ENCODE measurements around the gene SLC30A4. TPM values are rescaled to one million over a fixed set of nuclear protein-coding genes. Genes with fewer than 3 reads are reported as not detected.

The SLC30A4 gene
- total and polyA plus RNA-seq, 8 donors, result 5.1 to 7.6 (median 6.9) TPM

- TF ChIP-seq CTCF (IDR thresholded peaks at IDR 0.05), result no peak
- no peak overlapping the region for H3K4me3 ChIP-seq
- ATAC-seq (no peak), DNase-seq (no peak)
- no peak overlapping the region for H3K27ac ChIP-seq
- intact Hi-C loops (cut with DNase I), result no loop called here
- H3K27me3 ChIP-seq, result no peaks in the 10 kb centered on the region
- H3K36me3 ChIP-seq, result no peaks in the 10 kb centered on the region
- H3K9me3 ChIP-seq, result no peaks in the 10 kb centered on the region
- no peaks in the 10 kb centered on the region for H3K4me1 ChIP-seq
Observed at GRCh38 chr15:45549541-45550220, 27.1 kb upstream of the SLC30A4 start.

- Histone ChIP-seq H3K27ac (no peak overlapping the region), H3K9me3 (no peaks in the 10 kb centered on the region), H3K4me1 (no peaks in the 10 kb centered on the region), H3K27me3 (no peaks in the 10 kb centered on the region), H3K36me3 (no peaks in the 10 kb centered on the region), H3K4me3 (no peak overlapping the region)
- DNase-seq, result no peak
- intact Hi-C loops (cut with DNase I), result no loop called here
- ATAC-seq, result no peak
- no peak for TF ChIP-seq CTCF (IDR thresholded peaks at IDR 0.05)
Observed at GRCh38 chr15:45548753-45549520, 26.4 kb upstream of the SLC30A4 start.

GRCh38 chr15:45546789-45547188 lies 24.2 kb upstream of the SLC30A4 start:
- ATAC-seq, result no peak
- TF ChIP-seq CTCF (IDR thresholded peaks at IDR 0.05), result no peak
- DNase-seq, result no peak
- Histone ChIP-seq H3K4me1 (no peaks in the 10 kb centered on the region), H3K27me3 (no peaks in the 10 kb centered on the region), H3K36me3 (no peaks in the 10 kb centered on the region), H3K4me3 (no peak overlapping the region), H3K9me3 (no peaks in the 10 kb centered on the region), H3K27ac (no peak overlapping the region)
- intact Hi-C loops (cut with DNase I), result no loop called here

GRCh38 chr15:45544266-45545023 lies 21.9 kb upstream of the SLC30A4 start:
- Histone ChIP-seq H3K27me3 (no peaks in the 10 kb centered on the region), H3K4me1 (no peaks in the 10 kb centered on the region), H3K36me3 (no peaks in the 10 kb centered on the region), H3K27ac (no peak overlapping the region), H3K4me3 (no peak overlapping the region), H3K9me3 (no peaks in the 10 kb centered on the region)
- ATAC-seq, result no peak
- DNase-seq, result no peak
- TF ChIP-seq CTCF (IDR thresholded peaks at IDR 0.05), result no peak
- intact Hi-C loops (cut with DNase I), result no loop called here

GRCh38 chr15:45543051-45543450 lies 20.5 kb upstream of the SLC30A4 start:
- DNase-seq, result no peak
- no peaks in the 10 kb centered on the region for H3K4me1 ChIP-seq
- H3K27ac ChIP-seq, result no peak overlapping the region
- intact Hi-C loops (cut with DNase I), result no loop called here
- no peaks in the 10 kb centered on the region for H3K36me3 ChIP-seq
- no peak for ATAC-seq
- no peaks in the 10 kb centered on the region for H3K27me3 ChIP-seq
- H3K9me3 ChIP-seq, result no peaks in the 10 kb centered on the region
- no peak overlapping the region for H3K4me3 ChIP-seq
- TF ChIP-seq CTCF (IDR thresholded peaks at IDR 0.05), result no peak

All from left lung (tissue), 10 donors.